Astrocyte of the spinal cord (primary cell): ENCODE results near the gene HS6ST1.

Experiments
- DNase-seq: peaks from one replicate; pipeline ENCODE4 v3.0.0; 2011; ENCODE audit warnings: low read depth, low spot score
- H3K4me3 ChIP-seq: 2 replicates; pipeline ENCODE4 v1.5.1; 2011; ENCODE audit warnings: low read depth, mild to moderate bottlenecking, low read length, moderate library complexity
- in situ Hi-C: cut with HindIII; loops from 2 replicates; pipeline ENCODE4 v1.10.0; 2017; ENCODE audit warnings: low sequenced_read_pairs
- TF ChIP-seq, protein P1 (sequence below): IDR thresholded peaks from 2 replicates; pipeline ENCODE4 v1.5.1; 2012; ENCODE audit warnings: low read depth, mild to moderate bottlenecking, low read length, inconsistent platforms

Gene HS6ST1

DNA sequence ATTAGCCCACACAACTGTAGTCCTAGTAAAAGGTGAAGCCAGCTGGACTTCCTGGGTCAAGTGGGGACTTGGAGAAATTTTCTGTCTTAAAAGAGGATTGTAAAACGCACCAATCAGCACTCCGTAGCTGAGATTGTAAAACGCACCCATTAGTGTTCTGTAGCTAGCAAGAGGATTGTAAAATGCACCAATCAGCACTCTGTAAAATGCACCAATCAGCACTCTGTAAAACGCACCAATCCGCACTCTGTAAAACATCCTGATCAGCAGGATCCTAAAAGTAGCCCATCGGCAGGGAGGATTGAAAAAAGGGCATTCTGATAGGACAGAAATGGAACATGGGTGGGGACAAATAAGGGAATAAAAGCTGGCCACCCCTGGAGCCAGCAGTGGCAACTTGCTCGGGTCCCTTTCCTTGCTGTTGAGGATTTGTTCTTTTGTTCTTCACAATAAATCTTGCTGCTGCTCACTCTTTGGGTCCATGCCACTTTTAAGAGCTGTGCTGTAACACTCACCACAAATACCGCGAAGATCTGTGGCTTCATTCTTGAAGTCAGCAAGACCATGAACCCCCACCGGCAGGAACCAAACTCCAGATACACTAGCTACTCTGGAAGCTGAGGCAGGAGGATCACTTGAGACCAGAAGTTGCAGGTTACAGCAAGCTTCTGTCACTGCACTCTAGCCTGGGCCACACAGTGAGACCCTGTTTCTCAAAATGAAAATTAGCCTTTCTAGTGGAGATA is 102.6 kb downstream of the HS6ST1 start:
- H3K4me3 ChIP-seq = no peak overlapping the region
- in situ Hi-C loops = no loop called here
- DNase-seq = peak; percentile 57
- TF ChIP-seq, protein P1, sequence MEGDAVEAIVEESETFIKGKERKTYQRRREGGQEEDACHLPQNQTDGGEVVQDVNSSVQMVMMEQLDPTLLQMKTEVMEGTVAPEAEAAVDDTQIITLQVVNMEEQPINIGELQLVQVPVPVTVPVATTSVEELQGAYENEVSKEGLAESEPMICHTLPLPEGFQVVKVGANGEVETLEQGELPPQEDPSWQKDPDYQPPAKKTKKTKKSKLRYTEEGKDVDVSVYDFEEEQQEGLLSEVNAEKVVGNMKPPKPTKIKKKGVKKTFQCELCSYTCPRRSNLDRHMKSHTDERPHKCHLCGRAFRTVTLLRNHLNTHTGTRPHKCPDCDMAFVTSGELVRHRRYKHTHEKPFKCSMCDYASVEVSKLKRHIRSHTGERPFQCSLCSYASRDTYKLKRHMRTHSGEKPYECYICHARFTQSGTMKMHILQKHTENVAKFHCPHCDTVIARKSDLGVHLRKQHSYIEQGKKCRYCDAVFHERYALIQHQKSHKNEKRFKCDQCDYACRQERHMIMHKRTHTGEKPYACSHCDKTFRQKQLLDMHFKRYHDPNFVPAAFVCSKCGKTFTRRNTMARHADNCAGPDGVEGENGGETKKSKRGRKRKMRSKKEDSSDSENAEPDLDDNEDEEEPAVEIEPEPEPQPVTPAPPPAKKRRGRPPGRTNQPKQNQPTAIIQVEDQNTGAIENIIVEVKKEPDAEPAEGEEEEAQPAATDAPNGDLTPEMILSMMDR = no peak
